ENCODE data around the gene ITPK1. TPM values are rescaled to one million over a fixed set of nuclear protein-coding genes. Genes with fewer than 3 reads are reported as not detected.

Gene ITPK1
- polyA plus RNA-seq, 1 of the 3 experiments (the other 2 are of a cell fraction) = 23.2 TPM

DNA sequence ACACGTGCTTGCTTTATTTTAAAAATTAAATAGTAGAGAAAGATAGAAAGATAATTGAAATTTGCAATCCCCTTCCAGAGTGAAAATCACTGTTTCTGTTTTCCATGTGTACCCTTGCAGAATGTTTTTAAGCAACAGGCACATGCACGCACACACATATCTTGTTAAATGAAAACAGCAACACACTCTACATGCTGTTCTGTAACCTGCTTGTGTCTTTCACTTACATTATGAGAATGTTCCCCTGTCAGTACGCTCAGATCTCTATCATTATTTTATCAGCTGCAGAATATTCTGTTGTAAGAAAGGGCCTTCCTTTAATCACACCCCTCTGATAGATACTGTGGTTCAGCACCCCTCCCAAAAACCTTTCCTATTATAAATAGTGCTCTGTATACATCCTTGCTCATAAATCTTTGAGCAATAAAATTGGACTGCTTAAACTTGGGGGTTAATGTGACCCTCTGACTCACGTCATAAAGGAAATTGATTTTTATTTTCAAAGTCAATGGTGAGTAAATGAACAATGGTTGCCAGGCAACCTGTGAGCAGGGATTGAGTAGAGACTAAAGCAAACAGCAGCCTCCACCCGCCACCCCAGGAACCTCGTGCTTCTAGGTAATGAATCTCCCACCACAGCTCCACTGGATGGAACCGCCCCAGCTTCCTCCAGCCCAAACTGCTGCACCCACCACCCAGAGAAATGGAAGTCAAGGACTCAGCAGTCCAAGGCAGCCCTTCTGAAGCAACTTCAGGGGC is 224.7 kb downstream of the ITPK1 start:
- CTCF ChIA-PET = interaction anchor here (0.6 to 1.6 kb wide), 2 partner anchors 10 to 26 kb away, joined by 3 to 4 read pairs; no protein-coding TSS in a partner anchor
- Histone ChIP-seq H3K4me2 (no peak overlapping the region), H3K9ac (no peak overlapping the region), H4K20me1 (ENCODE audit: insufficient read depth) (no peaks in the 10 kb centered on the region), H3K27me3 (ENCODE audit: insufficient read depth) (no peaks in the 10 kb centered on the region; the same call in 1 of the 2 replicates), H3K4me1 (ENCODE audit: control insufficient read depth in 1 of 2, insufficient read depth in 2 of 2, low read depth in 1 of 2, low read length in 1 of 2) (peaks cover 0 to 38% of the 10 kb centered on the region in 2 experiments; a peak in 2 of 4 replicates), H3K36me3 (replicated peaks in 1 of 2; ENCODE audit: control insufficient read depth in 1 of 2, insufficient read depth in 2 of 2, low read length in 1 of 2) (no peaks in the 10 kb centered on the region), H2AFZ (ENCODE audit: low read depth) (no peak overlapping the region), H3K9me2 (no peaks in the 10 kb centered on the region), H3K27ac (ENCODE audit: low read depth in 2 of 2, low read length in 1 of 2) (peak overlapping the region in 1 of 2 experiments; percentile 81; a peak in 2 of 4 replicates), H3F3A (replicated peaks; ENCODE audit: insufficient read depth) (no peaks in the 10 kb centered on the region), H3K4me3 (ENCODE audit: low read depth in 2 of 2, low read length in 1 of 2) (no peak overlapping the region), H3K79me2 (ENCODE audit: insufficient read depth) (no peaks in the 10 kb centered on the region), H3K9me3 (peaks cover 4% of the 10 kb centered on the region; the same call in 1 of the 2 replicates)
- no peak for DNase-seq
- POLR2A ChIA-PET = interaction anchor here (1.7 to 2.1 kb wide), 3 partner anchors 26 to 35 kb away, joined by 7 to 10 read pairs (median 8); partner anchors contain the start of gene CHGA
- WGBS (ENCODE audit: low lambda C conversion rate) = 32% methylated on average over 6 of the region's 7 CpGs
- TF ChIP-seq, protein P1, sequence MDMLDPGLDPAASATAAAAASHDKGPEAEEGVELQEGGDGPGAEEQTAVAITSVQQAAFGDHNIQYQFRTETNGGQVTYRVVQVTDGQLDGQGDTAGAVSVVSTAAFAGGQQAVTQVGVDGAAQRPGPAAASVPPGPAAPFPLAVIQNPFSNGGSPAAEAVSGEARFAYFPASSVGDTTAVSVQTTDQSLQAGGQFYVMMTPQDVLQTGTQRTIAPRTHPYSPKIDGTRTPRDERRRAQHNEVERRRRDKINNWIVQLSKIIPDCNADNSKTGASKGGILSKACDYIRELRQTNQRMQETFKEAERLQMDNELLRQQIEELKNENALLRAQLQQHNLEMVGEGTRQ (IDR thresholded peaks at IDR 0.05; ENCODE audit: borderline replicate concordance, low read depth, low read length) = no peak
- TF ChIP-seq FOXJ3 (CRISPR knock-in tag; IDR thresholded peaks at IDR 0.05) = peak; percentile 65
- TF ChIP-seq NFIC (IDR thresholded peaks at IDR 0.05; ENCODE audit: borderline replicate concordance) = no peak
- peak; percentile 87; the same call in 1 of the 2 replicates for TF ChIP-seq MXI1 (IDR thresholded peaks at IDR 0.05; ENCODE audit: low read depth, low read length)
- TF ChIP-seq RFX5 (IDR thresholded peaks at IDR 0.05; ENCODE audit: low read length) = no peak
- TF ChIP-seq RAD21 (IDR thresholded peaks at IDR 0.05; ENCODE audit: low read length) = peak; percentile 34; the same call in 1 of the 2 replicates
- peak in 1 of 2 experiments; percentile 84; a peak in 2 of 4 replicates for TF ChIP-seq EP300 (IDR thresholded peaks at IDR 0.05; ENCODE audit: borderline replicate concordance in 1 of 2, low read depth in 1 of 2, low read length in 1 of 2)
- no peak for TF ChIP-seq EZH2phosphoT487 (IDR thresholded peaks at IDR 0.05; ENCODE audit: borderline replicate concordance, low read depth)
- peak; percentile 88 for TF ChIP-seq GATA2 (CRISPR knock-in tag; IDR thresholded peaks at IDR 0.05)
- peak; percentile 84; the same call in 1 of the 2 replicates for TF ChIP-seq RCOR1 (IDR thresholded peaks at IDR 0.05; ENCODE audit: low read length)
- TF ChIP-seq, protein P2, sequence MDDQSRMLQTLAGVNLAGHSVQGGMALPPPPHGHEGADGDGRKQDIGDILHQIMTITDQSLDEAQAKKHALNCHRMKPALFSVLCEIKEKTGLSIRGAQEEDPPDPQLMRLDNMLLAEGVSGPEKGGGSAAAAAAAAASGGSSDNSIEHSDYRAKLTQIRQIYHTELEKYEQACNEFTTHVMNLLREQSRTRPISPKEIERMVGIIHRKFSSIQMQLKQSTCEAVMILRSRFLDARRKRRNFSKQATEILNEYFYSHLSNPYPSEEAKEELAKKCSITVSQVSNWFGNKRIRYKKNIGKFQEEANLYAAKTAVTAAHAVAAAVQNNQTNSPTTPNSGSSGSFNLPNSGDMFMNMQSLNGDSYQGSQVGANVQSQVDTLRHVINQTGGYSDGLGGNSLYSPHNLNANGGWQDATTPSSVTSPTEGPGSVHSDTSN (IDR thresholded peaks at IDR 0.05) = no peak
- peak; percentile 36 for TF ChIP-seq CHD2 (IDR thresholded peaks at IDR 0.05; ENCODE audit: low read length, partially characterized antibody)
- no peak for TF ChIP-seq YY1 (IDR thresholded peaks at IDR 0.05; ENCODE audit: low read depth)

DNA sequence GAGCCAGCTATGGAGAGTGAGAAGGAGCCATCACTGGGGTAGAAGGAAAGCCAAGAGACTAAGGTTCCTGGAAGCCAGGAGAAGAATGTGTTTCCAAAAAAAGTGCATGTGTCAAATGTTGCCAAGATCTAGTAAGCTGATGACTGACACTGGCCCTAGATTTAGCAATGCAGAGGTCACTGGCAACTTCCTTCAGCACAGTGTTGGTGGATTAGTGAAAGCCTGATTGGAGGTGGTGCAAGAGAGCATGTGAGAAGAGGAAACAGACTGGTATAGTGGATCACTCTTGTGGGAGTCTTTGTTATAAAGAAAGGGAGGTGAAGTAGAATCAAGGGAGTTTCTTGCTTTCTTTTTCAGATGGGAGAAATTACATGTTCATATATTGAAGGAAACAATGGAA is 226.8 kb downstream of the ITPK1 start:
- Histone ChIP-seq H3K9me2 (no peaks in the 10 kb centered on the region), H3K4me3 (ENCODE audit: low read depth in 2 of 2, low read length in 1 of 2) (no peak overlapping the region), H4K20me1 (ENCODE audit: insufficient read depth) (no peaks in the 10 kb centered on the region), H2AFZ (ENCODE audit: low read depth) (no peak overlapping the region), H3K79me2 (ENCODE audit: insufficient read depth) (no peaks in the 10 kb centered on the region), H3K27ac (ENCODE audit: low read depth in 2 of 2, low read length in 1 of 2) (no peak overlapping the region), H3K36me3 (replicated peaks in 1 of 2; ENCODE audit: control insufficient read depth in 1 of 2, insufficient read depth in 2 of 2, low read length in 1 of 2) (no peaks in the 10 kb centered on the region), H3K9me3 (peaks cover 4% of the 10 kb centered on the region; the same call in 1 of the 2 replicates), H3K9ac (no peak overlapping the region), H3K27me3 (ENCODE audit: insufficient read depth) (peaks cover 6% of the 10 kb centered on the region; the same call in 1 of the 2 replicates), H3K4me2 (no peak overlapping the region), H3F3A (replicated peaks; ENCODE audit: insufficient read depth) (no peaks in the 10 kb centered on the region), H3K4me1 (ENCODE audit: control insufficient read depth in 1 of 2, insufficient read depth in 2 of 2, low read depth in 1 of 2, low read length in 1 of 2) (peaks cover 0 to 56% of the 10 kb centered on the region in 2 experiments; a peak in 2 of 4 replicates)
- TF ChIP-seq MXI1 (IDR thresholded peaks at IDR 0.05; ENCODE audit: low read depth, low read length) (no peak), RAD21 (IDR thresholded peaks at IDR 0.05; ENCODE audit: low read length) (no peak), MEF2A (IDR thresholded peaks at IDR 0.05; ENCODE audit: borderline replicate concordance, low read depth) (no peak), SMC3 (IDR thresholded peaks at IDR 0.05; ENCODE audit: low read depth, low read length) (no peak), EZH2phosphoT487 (IDR thresholded peaks at IDR 0.05; ENCODE audit: borderline replicate concordance, low read depth) (no peak), GABPA (IDR thresholded peaks at IDR 0.05; ENCODE audit: low read depth) (no peak), FOXM1 (IDR thresholded peaks at IDR 0.05; ENCODE audit: low read depth) (no peak), CHD2 (IDR thresholded peaks at IDR 0.05; ENCODE audit: low read length, partially characterized antibody) (no peak), RFX5 (IDR thresholded peaks at IDR 0.05; ENCODE audit: low read length) (no peak), JUND (IDR thresholded peaks at IDR 0.05) (no peak)
- TF ChIP-seq, protein P3, sequence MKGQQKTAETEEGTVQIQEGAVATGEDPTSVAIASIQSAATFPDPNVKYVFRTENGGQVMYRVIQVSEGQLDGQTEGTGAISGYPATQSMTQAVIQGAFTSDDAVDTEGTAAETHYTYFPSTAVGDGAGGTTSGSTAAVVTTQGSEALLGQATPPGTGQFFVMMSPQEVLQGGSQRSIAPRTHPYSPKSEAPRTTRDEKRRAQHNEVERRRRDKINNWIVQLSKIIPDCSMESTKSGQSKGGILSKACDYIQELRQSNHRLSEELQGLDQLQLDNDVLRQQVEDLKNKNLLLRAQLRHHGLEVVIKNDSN (IDR thresholded peaks at IDR 0.05; ENCODE audit: borderline replicate concordance, low read depth) = no peak
- TF ChIP-seq, protein P4, sequence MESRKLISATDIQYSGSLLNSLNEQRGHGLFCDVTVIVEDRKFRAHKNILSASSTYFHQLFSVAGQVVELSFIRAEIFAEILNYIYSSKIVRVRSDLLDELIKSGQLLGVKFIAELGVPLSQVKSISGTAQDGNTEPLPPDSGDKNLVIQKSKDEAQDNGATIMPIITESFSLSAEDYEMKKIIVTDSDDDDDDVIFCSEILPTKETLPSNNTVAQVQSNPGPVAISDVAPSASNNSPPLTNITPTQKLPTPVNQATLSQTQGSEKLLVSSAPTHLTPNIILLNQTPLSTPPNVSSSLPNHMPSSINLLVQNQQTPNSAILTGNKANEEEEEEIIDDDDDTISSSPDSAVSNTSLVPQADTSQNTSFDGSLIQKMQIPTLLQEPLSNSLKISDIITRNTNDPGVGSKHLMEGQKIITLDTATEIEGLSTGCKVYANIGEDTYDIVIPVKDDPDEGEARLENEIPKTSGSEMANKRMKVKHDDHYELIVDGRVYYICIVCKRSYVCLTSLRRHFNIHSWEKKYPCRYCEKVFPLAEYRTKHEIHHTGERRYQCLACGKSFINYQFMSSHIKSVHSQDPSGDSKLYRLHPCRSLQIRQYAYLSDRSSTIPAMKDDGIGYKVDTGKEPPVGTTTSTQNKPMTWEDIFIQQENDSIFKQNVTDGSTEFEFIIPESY (IDR thresholded peaks at IDR 0.05; ENCODE audit: borderline replicate concordance, low read depth) = no peak
- ChIA-PET POLR2A (interaction anchor here (6.5 kb wide), 1 partner anchor 37 kb away, joined by 288 read pairs; the partner anchor contains the start of gene CHGA), CTCF (interaction anchor here (1.5 kb wide), 1 partner anchor 17 kb away, joined by 3 read pairs; no protein-coding TSS in a partner anchor)
- no peak for DNase-seq

Data from SK-N-SH (cell line).